ENCODE measurements around the gene SLC41A1.
A peak's percentile ranks its signal among the peaks of the same experiment; 100 is the strongest.

The SLC41A1 gene

GRCh38 chr1:205787287-205787916 lies 25.6 kb downstream of the SLC41A1 start:
- DNase-seq (ENCODE audit: low read depth) = no peak

- DNase-seq (ENCODE audit: low read depth) = no peak
Measured at GRCh38 chr1:205786601-205787000, 26.4 kb downstream of the SLC41A1 start.

GRCh38 chr1:205785446-205785845 lies 27.6 kb downstream of the SLC41A1 start:
- no peak for DNase-seq (ENCODE audit: low read depth)

GRCh38 chr1:205783904-205784303 lies 29.1 kb downstream of the SLC41A1 start:
- DNase-seq (ENCODE audit: low read depth) = no peak

- DNase-seq (ENCODE audit: low read depth) = no peak
Measured at GRCh38 chr1:205783433-205783795, 29.6 kb downstream of the SLC41A1 start.

- DNase-seq (ENCODE audit: low read depth) = no peak
Measured at GRCh38 chr1:205782627-205783432, 30.2 kb downstream of the SLC41A1 start.

- DNase-seq (ENCODE audit: low read depth) = no peak
Measured at GRCh38 chr1:205780335-205780734, 32.7 kb downstream of the SLC41A1 start.

- DNase-seq (ENCODE audit: low read depth) = no peak
Measured at GRCh38 chr1:205777994-205778393, 35.0 kb downstream of the SLC41A1 start.

GRCh38 chr1:205775717-205776056 lies 37.3 kb downstream of the SLC41A1 start:
- no peak for DNase-seq (ENCODE audit: low read depth)

GRCh38 chr1:205775015-205775716 lies 37.8 kb downstream of the SLC41A1 start, which contains the start of gene RAB29:
TSS of gene RAB29 (minus strand) at chr1:205775482. CDS start at chr1:205774956, 526 bp downstream.
- DNase-seq (ENCODE audit: low read depth) = peak; percentile 68

GRCh38 chr1:205774198-205775014 lies 38.6 kb downstream of the SLC41A1 start:
- peak; percentile 42 for DNase-seq (ENCODE audit: low read depth)

- DNase-seq (ENCODE audit: low read depth) = no peak
Measured at GRCh38 chr1:205772607-205773032, 40.4 kb downstream of the SLC41A1 start.

GRCh38 chr1:205770618-205771017 lies 42.4 kb downstream of the SLC41A1 start:
- DNase-seq (ENCODE audit: low read depth) = no peak

GRCh38 chr1:205769641-205770365 lies 43.2 kb downstream of the SLC41A1 start:
- no peak for DNase-seq (ENCODE audit: low read depth)

- no peak for DNase-seq (ENCODE audit: low read depth)
Measured at GRCh38 chr1:205767248-205767647, 45.8 kb downstream of the SLC41A1 start.

GRCh38 chr1:205766570-205766969 lies 46.4 kb downstream of the SLC41A1 start:
- DNase-seq (ENCODE audit: low read depth) = no peak

- no peak for DNase-seq (ENCODE audit: low read depth)
Measured at GRCh38 chr1:205766038-205766437, 47.0 kb downstream of the SLC41A1 start.

GRCh38 chr1:205764578-205764977 lies 48.4 kb downstream of the SLC41A1 start:
- no peak for DNase-seq (ENCODE audit: low read depth)

- no peak for DNase-seq (ENCODE audit: low read depth)
Measured at GRCh38 chr1:205763980-205764379, 49.0 kb downstream of the SLC41A1 start.

- no peak for DNase-seq (ENCODE audit: low read depth)
Measured at GRCh38 chr1:205760606-205761005, 52.4 kb downstream of the SLC41A1 start.

- no peak for DNase-seq (ENCODE audit: low read depth)
Measured at GRCh38 chr1:205756552-205756951, 56.4 kb downstream of the SLC41A1 start.
